ENCODE measurements around the gene EIF2D. TPM values are rescaled to one million over a fixed set of nuclear protein-coding genes. Genes with fewer than 3 reads are reported as not detected.

Gene EIF2D
- total and polyA plus RNA-seq, 9 of the 15 experiments (the other 6 are each of a cell fraction or from before 2014, with no cell fraction given) = 81.1 to 138 (median 93.9) TPM

GRCh38 chr1:206554701-206555472, 57.4 kb downstream of the EIF2D start (continued):
- TF ChIP-seq HMGXB4 (CRISPR knock-in tag; IDR thresholded peaks at IDR 0.05) = no peak
- TF ChIP-seq RBM25 (IDR thresholded peaks at IDR 0.05; ENCODE audit: low read depth, low read length, severe bottlenecking) = peak; percentile 96
- no peak for TF ChIP-seq BRD9 (IDR thresholded peaks at IDR 0.05; ENCODE audit: low read depth, partially characterized antibody)
- no peak for TF ChIP-seq DEAF1 (CRISPR knock-in tag; IDR thresholded peaks at IDR 0.05)
- TF ChIP-seq ZNF41 (CRISPR knock-in tag; conservative IDR thresholded peaks at IDR 0.05) = no peak
- peak; percentile 25; the same call in 1 of the 2 replicates for TF ChIP-seq HDAC2 (IDR thresholded peaks at IDR 0.05)
- no peak for TF ChIP-seq ZNF584 (CRISPR knock-in tag; IDR thresholded peaks at IDR 0.05; ENCODE audit: low read depth)
- no peak for TF ChIP-seq POLR2G (IDR thresholded peaks at IDR 0.05; ENCODE audit: low read depth, low read length)
- TF ChIP-seq ZNF696 (CRISPR knock-in tag; conservative IDR thresholded peaks at IDR 0.05) = no peak
- no peak for TF ChIP-seq MXD1 (CRISPR knock-in tag; IDR thresholded peaks at IDR 0.05; ENCODE audit: borderline replicate concordance, poor library complexity, severe bottlenecking)
- no peak for TF ChIP-seq GABPB1 (CRISPR knock-in tag; IDR thresholded peaks at IDR 0.05)
- no peak for TF ChIP-seq TARDBP (IDR thresholded peaks at IDR 0.05)
- no peak for TF ChIP-seq POLR2B (IDR thresholded peaks at IDR 0.05; ENCODE audit: low read depth, partially characterized antibody)
- TF ChIP-seq ZNF398 (CRISPR knock-in tag; IDR thresholded peaks at IDR 0.05) = no peak
- TF ChIP-seq BMI1 (IDR thresholded peaks at IDR 0.05; ENCODE audit: low read length) = no peak
- TF ChIP-seq BHLHE40 (IDR thresholded peaks at IDR 0.05; ENCODE audit: low read length) = no peak
- TF ChIP-seq CBFB (CRISPR knock-in tag; IDR thresholded peaks at IDR 0.05) = no peak
- no peak for TF ChIP-seq TRIM28 (IDR thresholded peaks at IDR 0.05)
- TF ChIP-seq NR4A1 (CRISPR knock-in tag; IDR thresholded peaks at IDR 0.05) = no peak
- TF ChIP-seq NR4A1 (tag; IDR thresholded peaks at IDR 0.05) = no peak
- TF ChIP-seq KDM1A (IDR thresholded peaks at IDR 0.05) = peak; percentile 55 to 67; a peak in 3 of 4 replicates
- TF ChIP-seq ZNF764 (CRISPR knock-in tag; IDR thresholded peaks at IDR 0.05; ENCODE audit: low read depth) = no peak
- no peak for TF ChIP-seq TCF7 (IDR thresholded peaks at IDR 0.05; ENCODE audit: borderline replicate concordance)
- TF ChIP-seq MED1 (CRISPR knock-in tag; IDR thresholded peaks at IDR 0.05; ENCODE audit: borderline replicate concordance) = no peak
- TF ChIP-seq XRCC4 (IDR thresholded peaks at IDR 0.05; ENCODE audit: extremely low read depth, insufficient read depth, insufficient read length) = no peak
